ENCODE measurements around the gene SPOCK1.

- TF ChIP-seq POLR2AphosphoS5 (IDR thresholded peaks at IDR 0.05; ENCODE audit: low read depth, low read length) = no peak
- TF ChIP-seq REST (IDR thresholded peaks at IDR 0.05; ENCODE audit: insufficient read depth in 1 of 2, low read depth in 2 of 2, low read length in 2 of 2) = no peak
- no peak for TF ChIP-seq FOXP2 (optimal IDR thresholded peaks at IDR 0.05; ENCODE audit: borderline replicate concordance, extremely low read depth, extremely low read length, insufficient read depth)
Measured at GRCh38 chr5:137504916-137505315, 5.8 kb upstream of the SPOCK1 start.
